Dedifferentiated amniotic fluid mesenchymal stem cell (primary cell): ENCODE data around the gene MPC1L.

Experiments used
- DNase-seq: peaks from one replicate; pipeline ENCODE4 v3.0.0-alpha.2; 2016; ENCODE audit errors: extremely low spot score

MPC1L gene

GRCh38 chrX:40628506-40628905 lies 5.3 kb downstream of the MPC1L start:
- no peak for DNase-seq

DNA sequence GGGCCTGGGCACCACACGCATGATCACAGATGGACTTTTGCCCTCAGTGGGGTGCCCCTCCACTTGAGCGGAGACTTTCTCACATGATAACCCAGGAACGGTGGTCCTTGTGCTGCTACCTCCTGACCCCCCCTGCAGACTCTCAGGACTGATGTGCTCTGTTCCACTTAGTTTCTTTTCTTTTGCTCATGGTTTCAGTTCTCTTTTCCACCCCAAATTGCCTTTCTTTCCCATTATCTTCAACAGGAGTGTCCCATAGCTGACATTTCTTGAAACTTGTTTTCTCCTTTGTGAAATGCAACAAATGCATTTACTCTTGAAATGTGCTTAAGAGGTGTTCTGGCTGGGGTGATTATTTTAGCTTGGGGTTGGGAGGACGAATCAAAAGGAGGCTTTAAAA lies 9.0 kb downstream of the MPC1L start:
- no peak for DNase-seq

DNA sequence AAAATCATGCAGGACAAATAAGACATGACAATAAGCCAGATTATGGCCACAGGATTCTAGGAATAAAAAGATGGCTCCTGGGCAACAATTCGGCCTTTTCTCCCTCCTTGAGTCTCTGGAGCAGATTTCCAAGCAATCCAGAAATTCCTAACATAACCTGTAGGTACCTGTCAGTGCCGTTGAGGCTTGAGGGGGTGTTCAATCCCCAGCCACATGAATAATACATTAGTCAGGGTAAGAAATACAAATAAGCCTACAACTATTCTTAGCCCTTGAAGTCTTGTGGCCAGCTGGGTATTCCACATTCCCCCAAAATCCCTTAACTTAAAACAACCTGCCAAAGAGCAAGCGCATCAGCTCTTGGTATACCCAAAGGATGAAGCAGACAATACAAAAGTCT lies 14.5 kb downstream of the MPC1L start:
- DNase-seq: no peak

DNA sequence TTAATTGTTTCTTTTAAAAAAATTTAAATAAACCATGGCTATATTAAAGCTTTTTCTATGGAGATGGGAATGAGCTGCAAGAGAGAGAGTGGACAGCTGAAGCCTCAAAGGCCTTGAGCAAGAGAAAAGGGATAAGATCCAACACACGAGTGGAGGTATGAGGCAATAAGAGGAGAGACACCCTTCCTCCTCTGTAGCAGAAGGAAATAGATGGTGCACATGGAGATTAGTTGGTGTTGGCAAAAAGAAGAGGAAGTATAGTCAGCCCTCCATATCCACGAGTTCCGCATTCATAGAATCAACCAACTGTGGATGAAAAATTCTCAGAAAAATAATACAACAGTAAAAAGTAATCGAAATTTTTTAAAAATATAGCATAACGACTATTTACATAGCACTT lies 20.9 kb downstream of the MPC1L start:
- no peak for DNase-seq

- peak; percentile 73 for DNase-seq
Measured at GRCh38 chrX:40644821-40645358, 21.7 kb downstream of the MPC1L start.

GRCh38 chrX:40646489-40647306 lies 23.5 kb downstream of the MPC1L start:
- DNase-seq: no peak

DNA sequence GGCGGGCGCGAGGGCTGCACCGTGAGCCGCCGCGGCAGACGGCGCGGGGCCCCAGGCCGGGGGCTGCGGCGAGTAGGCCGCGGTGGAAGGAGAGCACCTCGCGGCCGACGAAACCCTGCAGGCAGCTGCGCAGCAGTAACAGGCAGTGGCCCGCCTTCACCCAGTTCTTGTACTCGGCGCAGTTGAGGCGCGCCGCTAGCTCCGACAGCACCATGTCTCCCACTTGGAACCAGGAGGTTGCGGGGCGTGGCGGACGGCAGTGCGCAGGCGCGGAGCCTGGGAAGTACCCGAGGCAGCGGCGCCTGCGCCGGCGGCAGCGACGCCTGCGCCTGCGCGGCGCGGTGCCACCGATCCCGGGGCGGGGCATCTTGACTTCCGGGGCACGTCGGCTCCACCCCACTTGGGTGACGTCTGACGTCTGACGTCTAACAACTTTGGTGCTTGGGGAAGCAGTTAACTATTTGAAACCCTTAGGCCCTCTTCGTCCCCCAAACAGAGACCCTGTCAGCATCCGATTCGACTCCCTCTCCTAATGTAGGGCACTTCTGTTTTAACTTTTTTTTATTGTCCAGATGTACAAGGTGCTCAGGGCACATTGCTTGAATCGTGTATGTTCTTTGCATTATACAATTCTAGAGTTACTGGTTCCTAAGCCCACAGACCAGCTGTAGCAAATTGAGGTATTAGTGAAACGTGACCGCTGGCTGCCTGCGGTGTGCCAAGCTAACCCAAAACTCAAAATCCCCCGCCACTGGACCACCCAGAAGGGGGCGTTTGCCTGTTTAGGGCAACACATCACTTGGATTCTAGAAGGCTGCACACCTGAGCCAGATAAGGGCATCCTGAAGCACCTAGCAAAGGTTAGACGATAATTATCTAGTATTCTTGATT lies 24.3 kb downstream of the MPC1L start, which contains the start of gene CXorf38:
Gene CXorf38, minus strand, starts transcription at position 255 of the 891 bp plus-strand sequence. Its CDS starts 41 bp downstream, at position 214.
- DNase-seq: peak; percentile 72

DNA sequence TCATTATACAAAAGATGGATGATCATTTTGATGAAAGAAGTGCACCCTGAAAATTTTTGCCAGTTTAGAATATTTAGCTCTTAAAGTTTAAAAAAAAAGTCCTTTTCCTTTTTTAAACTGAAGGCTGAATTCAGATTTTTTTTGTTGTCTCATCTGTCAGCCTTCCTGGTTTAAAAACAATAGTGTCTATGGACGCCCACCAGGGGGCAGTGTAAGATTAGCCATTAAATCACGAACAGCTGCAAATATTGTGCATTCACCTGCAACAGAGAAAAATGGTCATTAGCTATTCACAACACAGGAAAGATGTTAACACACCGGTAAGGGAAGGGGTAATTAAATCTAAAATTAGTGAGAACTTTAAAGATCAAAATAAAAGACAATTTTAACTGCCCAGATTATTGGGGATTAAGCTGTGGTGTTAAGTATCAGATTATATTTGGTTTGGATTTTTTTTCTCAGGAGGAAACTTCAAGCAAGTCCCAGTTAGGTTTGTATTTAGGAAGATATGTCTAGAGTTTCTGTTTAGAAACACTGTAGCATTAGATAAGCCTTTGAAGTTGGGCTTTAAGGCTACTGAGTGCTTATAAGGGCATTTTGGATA lies 28.5 kb downstream of the MPC1L start:
- peak; percentile 70 for DNase-seq

GRCh38 chrX:40652664-40653063 lies 29.4 kb downstream of the MPC1L start:
- no peak for DNase-seq

- DNase-seq: no peak
Measured at GRCh38 chrX:40653535-40653934, 30.3 kb downstream of the MPC1L start.

- no peak for DNase-seq
Measured at GRCh38 chrX:40660381-40660780, 37.2 kb downstream of the MPC1L start.

- DNase-seq: no peak
Measured at GRCh38 chrX:40661489-40661888, 38.3 kb downstream of the MPC1L start.

GRCh38 chrX:40663078-40663740 lies 40.0 kb downstream of the MPC1L start:
- no peak for DNase-seq

GRCh38 chrX:40663880-40664630 lies 40.8 kb downstream of the MPC1L start:
- no peak for DNase-seq

GRCh38 chrX:40671126-40671525 lies 47.9 kb downstream of the MPC1L start:
- no peak for DNase-seq
